NCI-H345 treated with DMSO at 0.1 percent for 48 hours (cell line): ENCODE data around the gene SPDEF.

Experiments used
- DNase-seq: peaks from one replicate; lab custom pipeline; 2025; ENCODE audit not compliant: unreplicated experiment; lab: John Stamatoyannopoulos, UW

The SPDEF gene

GRCh38 chr6:34546551-34547321 is 9.4 kb downstream of the SPDEF start:
- peak; percentile 50 for DNase-seq

GRCh38 chr6:34544776-34545471 is 11.2 kb downstream of the SPDEF start:
- no peak for DNase-seq

DNA sequence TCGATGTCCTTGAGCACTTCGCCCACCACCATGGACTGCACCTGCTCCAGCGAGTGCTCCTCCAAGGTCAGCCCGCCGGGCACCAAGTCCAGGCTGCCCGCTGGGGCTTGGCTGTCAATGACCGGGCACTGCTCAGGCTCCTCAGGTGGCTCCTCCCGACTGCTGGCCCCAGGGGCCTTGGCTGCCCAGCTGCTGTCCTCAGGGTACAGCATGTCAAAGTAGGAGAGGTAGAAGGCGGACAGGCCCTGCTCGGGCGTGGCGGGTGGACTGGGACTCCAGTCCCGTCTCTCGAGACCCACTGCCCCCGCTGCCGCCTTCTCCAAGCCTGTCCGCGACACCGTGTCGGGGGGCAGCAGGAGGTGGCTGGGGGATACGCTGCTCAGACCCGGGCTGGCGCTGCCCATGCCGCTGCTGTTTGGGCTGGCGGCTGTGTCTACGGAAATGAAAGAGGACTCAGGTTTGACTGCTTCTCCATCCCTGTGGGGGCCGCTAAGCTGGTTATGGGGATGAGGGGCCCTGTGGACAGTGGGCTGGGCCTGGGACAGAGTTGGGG is 12.0 kb downstream of the SPDEF start:
- no peak for DNase-seq

GRCh38 chr6:34543421-34543820 is 12.7 kb downstream of the SPDEF start:
- no peak for DNase-seq

- no peak for DNase-seq
These were observed 15.3 kb downstream of the SPDEF start for GRCh38 chr6:34540841-34541240.

DNA sequence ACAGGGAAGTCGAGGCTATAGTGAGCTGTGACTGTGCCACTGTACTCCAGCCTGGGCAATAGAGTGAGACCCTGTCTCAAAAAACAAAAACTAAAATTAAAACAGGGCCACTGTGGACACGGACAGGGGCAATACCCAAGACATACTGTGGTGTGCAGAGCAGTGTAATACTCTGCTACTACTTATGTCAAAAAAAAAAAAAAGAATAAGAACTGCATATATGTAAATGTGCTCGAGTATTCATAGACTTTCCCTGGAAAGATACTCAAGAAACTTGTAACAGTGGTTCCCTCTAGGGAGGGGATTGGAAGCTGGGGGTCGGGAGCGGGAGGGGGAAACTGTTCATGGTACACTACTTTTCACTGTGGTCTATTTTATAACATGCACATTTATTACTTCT is 15.9 kb downstream of the SPDEF start:
- DNase-seq: no peak

DNA sequence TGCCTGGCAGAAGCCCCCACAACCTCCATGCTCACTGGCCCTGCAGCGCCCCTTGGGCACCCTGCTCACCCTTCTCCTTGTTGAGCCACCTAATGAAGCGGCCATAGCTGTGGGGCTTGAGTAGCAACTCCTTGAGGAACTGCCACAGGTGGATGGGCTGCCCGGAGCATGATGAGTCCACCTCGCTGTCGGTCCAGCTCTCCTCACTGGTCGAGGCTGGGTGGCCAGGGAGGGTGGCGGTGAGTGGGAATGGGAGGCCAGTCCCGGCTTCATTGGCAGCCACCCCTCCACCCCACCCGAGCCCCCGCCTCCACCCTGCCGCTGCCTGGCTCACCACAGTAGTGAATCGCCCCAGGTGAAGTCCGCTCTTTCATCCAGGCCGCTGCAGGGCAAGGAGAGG is 16.9 kb downstream of the SPDEF start:
- DNase-seq: no peak

GRCh38 chr6:34538581-34538980 is 17.5 kb downstream of the SPDEF start:
- DNase-seq: no peak

DNA sequence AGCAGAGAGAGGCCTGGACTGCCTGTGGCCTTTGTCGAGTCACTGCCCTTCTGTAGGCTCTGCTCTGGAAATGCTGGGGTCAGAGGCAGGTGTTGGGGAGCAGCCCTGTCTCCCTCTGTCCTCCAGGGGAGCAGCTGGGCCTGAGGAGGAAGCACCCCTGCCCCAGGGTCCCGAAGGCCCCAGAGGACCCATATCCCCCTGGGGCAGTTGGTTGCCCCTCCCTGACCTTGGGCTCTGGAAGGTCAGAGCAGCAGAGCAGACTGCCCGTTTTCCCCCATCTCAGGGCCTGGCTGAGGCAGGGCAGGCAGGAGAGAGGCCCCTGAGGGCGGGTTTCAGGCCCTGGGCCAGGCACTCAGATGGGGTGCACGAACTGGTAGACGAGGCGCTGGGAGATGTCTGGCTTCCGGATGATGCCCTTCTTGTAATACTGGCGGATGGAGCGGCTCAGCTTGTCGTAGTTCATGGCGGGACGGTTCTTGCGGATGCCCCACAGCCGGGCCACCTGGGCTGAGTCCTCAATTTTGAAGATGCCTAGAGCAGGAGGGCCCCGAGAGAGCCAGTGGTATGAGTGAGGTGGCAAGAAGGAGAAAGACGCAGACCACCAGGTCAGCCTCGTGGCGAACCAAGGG is 18.1 kb downstream of the SPDEF start:
- DNase-seq: no peak

DNA sequence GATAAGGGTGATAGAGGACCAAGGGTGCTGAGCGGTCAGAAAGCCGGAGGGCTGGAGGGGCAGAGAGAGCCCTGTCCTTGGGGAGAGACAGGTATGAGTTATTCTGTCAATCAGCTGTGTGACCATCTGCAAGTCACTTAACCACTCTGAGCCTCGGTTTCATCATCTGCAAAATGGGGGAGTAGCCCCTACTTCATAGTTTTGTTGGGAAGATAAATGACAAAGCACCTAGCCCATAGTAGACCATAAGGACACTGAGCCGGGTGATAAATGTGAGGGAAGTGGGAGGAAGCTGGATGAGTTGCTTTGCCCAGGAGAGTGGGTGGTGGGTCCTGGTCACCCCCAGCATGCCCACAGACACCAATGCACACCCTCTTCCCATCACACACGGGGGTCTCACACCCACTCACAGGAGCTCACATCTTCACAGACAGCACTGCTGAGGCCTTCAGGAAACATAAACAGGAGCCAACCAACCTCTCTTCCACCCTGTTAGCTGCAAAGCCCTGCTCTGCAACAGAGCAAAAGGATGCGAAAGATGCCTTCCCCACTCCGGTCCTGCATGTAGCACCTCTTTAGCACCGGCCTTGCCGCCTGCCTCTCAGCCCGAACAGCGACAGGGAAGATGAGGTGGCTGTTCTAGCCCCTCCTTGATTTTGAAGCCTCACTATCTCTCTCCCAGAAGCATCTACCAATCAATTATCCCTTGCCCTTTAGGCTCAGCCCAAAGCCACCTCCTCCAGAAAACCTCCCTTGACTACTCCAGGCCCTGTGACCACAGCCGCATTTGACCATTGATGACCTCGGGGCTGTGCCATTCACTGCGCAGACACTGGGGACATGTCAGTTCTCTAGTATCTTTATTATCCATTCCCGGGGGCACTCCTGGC is 18.9 kb downstream of the SPDEF start:
- no peak for DNase-seq

DNA sequence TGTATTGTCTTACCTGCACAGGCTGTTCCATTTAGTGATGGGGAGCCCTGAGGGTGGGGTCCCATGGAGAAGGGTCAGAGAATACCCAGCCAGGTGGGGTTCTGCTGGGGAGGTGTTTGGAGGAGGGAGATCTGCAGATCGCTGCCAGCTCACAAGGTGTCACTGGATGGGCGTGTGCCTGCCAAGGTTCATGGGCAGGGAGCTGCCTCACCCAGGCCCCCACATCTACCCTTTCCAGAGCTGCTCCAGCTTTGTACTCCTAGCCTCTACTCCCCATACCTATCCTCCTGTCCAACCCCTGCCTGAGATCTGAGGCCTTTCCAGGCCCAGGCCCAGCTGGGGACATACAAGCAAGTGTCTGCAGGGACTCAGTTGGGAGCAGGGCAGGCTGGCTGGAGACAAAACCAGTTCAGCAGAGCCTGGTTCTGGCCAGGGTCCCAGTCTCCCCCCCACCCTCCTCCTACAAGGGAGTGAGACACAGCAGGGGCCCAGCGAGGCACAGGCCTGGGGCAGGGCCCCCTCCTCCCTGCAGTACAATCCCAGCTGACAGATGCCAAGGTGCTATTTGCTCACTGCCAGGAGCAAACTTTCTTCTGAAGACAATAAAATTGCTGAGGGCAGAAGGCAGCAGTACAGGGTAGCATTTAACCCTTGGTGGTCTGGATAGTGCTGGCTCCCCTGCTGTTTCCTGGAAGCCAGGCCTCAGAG is 19.7 kb downstream of the SPDEF start:
- DNase-seq: peak; percentile 54

GRCh38 chr6:34535646-34536045 is 20.5 kb downstream of the SPDEF start:
- DNase-seq: no peak

- no peak for DNase-seq
These were observed 20.9 kb downstream of the SPDEF start for GRCh38 chr6:34535199-34535598.

DNA sequence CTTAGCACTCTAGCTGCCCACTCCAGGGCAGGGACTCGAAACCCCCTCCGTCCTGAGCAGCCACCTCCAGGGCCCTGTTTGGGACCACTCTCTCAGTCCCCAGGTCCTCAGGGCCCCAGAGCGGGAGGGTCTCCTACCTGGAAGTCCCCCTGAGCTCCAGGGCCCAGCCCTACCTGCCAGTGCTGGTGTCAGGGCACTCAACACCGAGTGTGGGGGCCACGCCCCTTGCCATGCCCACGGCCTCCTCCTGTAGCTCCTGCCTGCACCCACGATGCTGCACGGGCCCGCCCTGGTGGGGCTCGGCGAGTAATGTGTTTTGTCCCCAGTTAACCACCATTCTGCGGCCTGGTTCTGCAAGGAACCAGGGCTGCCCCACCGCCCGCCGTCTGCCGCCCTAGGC is 21.5 kb downstream of the SPDEF start:
- DNase-seq: no peak

DNA sequence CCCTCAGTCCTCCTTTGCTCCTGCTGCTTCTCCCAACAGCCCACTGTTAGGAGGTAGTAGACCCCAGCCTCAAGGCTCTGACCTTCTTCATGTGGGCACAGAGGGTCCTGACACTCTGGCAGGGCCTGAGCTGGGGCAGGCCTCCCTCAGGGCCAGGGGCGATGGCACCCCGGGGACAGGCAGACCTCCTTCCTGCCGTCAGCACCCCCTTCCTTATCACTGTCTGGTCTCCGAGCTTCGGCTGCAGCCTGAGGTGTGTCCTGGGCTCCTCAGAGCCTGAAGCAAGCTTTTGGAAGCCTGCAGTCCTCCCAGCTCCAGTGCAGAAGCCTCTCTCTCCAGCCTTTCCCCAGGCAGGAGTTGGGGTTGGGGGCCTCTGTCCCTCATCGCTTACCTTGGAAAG is 22.0 kb downstream of the SPDEF start:
- no peak for DNase-seq

GRCh38 chr6:34532230-34532629 is 23.9 kb downstream of the SPDEF start:
- DNase-seq: no peak

DNA sequence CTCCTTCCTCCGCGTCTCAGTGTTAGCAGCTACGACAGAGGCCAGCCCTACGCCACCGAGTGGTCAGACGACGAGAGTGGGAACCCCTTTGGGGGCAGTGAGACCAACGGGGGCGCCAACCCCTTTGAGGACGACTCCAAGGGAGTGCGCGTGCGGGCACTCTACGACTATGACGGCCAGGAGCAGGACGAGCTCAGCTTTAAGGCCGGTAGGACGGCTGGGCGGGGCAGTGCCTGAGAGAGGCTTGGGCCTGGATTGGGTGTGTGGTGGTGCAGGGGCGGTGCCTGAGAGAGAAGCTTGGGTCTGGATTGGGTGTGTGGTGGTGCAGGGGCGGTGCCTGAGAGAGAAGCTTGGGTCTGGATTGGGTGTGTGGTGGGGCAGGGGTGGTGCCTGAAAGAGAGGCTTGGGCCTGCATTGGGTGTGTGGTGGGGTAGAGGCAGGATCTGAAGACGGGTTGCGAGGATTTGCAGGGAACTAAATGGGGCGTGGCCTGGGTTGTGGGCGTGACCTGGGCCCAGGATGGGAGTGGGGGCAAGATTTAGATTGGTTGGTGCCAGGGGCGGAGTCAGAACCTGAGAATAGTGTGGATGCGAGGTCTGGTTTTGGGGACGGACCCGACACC is 24.4 kb downstream of the SPDEF start:
- no peak for DNase-seq

DNA sequence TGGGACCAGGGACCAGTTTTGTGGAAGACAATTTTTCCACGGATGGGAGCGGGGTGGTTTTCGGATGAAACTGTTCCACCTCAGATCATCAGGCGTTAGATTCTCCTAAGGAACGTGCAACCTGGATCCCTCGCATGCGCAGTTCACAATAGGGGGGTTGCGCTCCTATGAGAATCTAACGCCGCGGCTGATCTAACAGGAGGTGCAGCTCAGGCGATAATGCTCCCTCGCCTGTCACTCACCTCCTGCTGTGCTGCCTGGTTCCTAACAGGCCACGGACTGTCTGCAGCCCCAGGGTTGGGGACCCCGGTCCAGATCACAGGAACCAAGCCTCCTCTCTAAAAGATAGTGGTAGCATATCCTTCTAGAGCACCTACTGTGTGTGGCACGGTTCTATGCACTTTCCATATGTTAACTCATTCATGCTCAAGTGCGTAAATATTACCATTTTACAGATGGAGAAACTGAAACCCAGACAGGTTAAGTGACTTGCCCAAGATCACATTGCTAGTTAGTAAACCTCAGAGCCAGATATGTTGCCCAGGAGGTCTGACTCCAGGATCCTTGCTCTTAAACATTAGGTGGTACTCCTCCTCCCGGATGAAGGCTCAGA is 25.3 kb downstream of the SPDEF start:
- DNase-seq: no peak

DNA sequence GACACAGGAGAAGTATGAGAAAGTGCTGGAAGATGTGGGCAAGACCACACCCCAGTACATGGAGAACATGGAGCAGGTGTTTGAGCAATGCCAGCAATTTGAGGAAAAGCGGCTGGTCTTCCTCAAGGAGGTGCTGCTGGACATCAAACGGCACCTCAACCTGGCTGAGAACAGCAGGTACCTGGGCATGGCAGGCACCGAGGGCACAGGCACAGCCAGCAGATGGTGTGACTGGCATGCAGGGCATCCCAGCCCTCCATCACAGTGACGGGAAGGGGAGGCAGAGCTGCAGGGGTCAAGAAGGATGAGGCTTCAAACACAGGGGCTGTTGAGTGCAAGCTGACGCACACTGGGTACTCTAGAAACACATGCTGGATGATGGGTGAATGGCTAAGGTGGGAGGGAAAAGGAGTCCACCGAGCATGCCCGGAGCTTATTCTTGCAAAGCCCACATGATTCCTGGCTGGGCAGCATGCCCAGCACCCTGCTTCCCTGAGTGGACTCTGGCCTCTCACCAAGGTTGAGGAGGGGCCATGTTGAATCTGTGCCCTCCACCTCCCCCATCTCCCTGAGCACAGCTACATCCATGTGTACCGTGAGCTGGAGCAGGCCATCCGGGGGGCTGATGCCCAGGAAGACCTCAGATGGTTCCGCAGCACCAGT is 26.3 kb downstream of the SPDEF start:
- DNase-seq: no peak
